Hindlimb muscle (tissue), 1 donor: Measurements from ENCODE around the gene CXCR5. TPM values are rescaled to one million over a fixed set of nuclear protein-coding genes. Genes with fewer than 3 reads are reported as not detected.

Experiments
- DNase-seq: peaks from one replicate; pipeline ENCODE4 v3.0.0-alpha.2; 2013
- polyA plus RNA-seq: library from polyadenylated mRNA; unstranded; fragments of 120-200 nt; gene quantifications from one replicate; pipeline ENCODE4 v1.2.1, GENCODE V29; 2013; ENCODE audit not compliant: insufficient read length

CXCR5 gene
- polyA plus RNA-seq, 1 donor = not detected

- no peak for DNase-seq
These were observed 29.9 kb downstream of the CXCR5 start for GRCh38 chr11:118913411-118914125.

- no peak for DNase-seq
These were observed 30.7 kb downstream of the CXCR5 start for GRCh38 chr11:118914178-118914918.

GRCh38 chr11:118914987-118915386, 31.3 kb downstream of the CXCR5 start:
- no peak for DNase-seq

GRCh38 chr11:118915396-118915795, 31.7 kb downstream of the CXCR5 start:
- DNase-seq = no peak

- no peak for DNase-seq
These were observed 32.5 kb downstream of the CXCR5 start for GRCh38 chr11:118915941-118916841.

- DNase-seq = no peak
These were observed 33.2 kb downstream of the CXCR5 start for GRCh38 chr11:118916842-118917388.

GRCh38 chr11:118917481-118918127, 33.9 kb downstream of the CXCR5 start:
- no peak for DNase-seq

GRCh38 chr11:118918128-118918685, 34.5 kb downstream of the CXCR5 start:
- peak; percentile 77 for DNase-seq

- no peak for DNase-seq
These were observed 35.1 kb downstream of the CXCR5 start for GRCh38 chr11:118918686-118919280.

- DNase-seq = no peak
These were observed 37.6 kb downstream of the CXCR5 start for GRCh38 chr11:118921121-118921928.

GRCh38 chr11:118921929-118922744, 38.4 kb downstream of the CXCR5 start:
- DNase-seq = no peak

GRCh38 chr11:118922745-118923627, 39.3 kb downstream of the CXCR5 start:
- no peak for DNase-seq

GRCh38 chr11:118923721-118924587, 40.3 kb downstream of the CXCR5 start:
- no peak for DNase-seq

- no peak for DNase-seq
These were observed 41.2 kb downstream of the CXCR5 start for GRCh38 chr11:118924591-118925585.

GRCh38 chr11:118927554-118928100, 43.9 kb downstream of the CXCR5 start:
- DNase-seq = no peak
